NK-92 (cell line): ENCODE data around the gene NEDD4L.

Source experiments
- DNase-seq: peaks from one replicate; lab custom pipeline; 2025; ENCODE audit not compliant: unreplicated experiment; lab: John Stamatoyannopoulos, UW

NEDD4L gene

GRCh38 chr18:58177896-58178470 lies 134.0 kb downstream of the NEDD4L start:
- DNase-seq = no peak

DNA sequence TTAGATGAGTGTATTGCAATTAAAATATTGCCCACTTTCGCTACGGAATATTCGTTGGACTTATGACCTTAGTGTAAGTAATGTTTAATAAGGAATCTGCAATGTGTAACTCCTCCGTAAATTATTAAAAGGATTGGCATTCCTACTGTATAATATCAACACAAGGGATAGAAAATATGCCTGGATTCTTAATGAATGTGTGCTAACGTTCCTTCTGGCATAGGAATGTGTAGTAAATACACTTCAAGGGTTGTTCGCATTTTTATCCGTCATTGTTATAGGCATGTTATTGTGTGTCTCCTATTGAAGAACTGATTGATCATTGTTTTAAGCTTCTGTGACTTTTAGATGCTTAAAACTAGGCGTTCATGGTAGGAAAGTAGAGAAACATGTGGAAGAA lies 134.5 kb downstream of the NEDD4L start:
- DNase-seq = no peak

GRCh38 chr18:58180172-58180571 lies 136.1 kb downstream of the NEDD4L start:
- no peak for DNase-seq

GRCh38 chr18:58180738-58181353 lies 136.8 kb downstream of the NEDD4L start:
- no peak for DNase-seq

- DNase-seq = no peak
These were observed 138.0 kb downstream of the NEDD4L start for GRCh38 chr18:58181988-58182387.

DNA sequence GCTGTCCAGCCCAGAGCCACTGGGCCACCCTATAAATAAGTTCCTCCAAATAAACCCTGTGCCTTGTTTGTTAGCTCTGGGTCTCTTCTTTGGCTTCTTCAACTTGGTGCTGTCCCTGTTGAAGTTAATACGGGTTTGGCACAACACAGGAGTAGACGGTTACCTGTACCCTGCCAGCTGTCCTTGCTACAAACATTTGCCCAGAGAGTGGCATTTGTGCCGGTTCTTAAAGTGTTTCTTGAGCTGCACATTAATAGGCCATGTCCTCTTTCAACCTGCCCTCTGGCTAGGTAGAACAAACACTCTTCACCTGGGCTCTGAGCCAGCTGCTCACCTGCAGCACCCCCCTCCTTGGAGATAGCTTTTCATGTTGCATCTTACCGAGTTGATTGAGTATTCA lies 139.2 kb downstream of the NEDD4L start:
- no peak for DNase-seq

DNA sequence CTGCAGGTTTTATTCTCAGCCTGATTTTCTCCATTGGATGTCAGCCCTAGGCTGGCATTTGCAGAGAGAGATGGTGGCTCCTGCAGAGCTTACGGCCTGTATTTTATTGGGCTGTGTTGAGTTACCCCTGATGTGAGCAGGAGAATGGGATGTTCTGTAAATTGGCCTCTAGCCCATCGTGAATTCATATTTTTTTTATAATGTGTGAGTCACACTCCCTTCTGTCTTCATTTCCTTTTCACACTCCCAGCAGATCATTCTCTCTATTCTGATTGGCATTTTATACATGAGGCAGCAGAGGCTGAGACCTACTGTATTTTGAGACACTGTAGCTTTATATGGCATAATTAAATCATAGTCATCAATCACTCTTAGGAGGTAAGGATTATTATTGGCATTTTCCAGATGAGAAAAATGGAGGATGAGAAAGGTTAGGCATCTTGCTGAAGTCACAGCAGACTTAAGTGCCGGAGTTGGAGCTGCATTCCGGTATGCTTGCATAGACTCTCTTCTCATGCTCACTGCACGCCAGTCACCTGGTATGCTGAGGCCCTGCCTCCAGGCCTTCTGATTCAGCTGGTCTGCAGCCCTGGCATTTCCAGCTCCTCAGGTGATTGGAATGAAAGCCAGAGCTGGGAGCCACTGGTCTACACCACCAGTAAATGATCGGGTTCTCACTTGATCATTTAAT lies 142.4 kb downstream of the NEDD4L start:
- DNase-seq = no peak

GRCh38 chr18:58187674-58188073 lies 143.6 kb downstream of the NEDD4L start:
- no peak for DNase-seq

GRCh38 chr18:58188996-58189395 lies 145.0 kb downstream of the NEDD4L start:
- DNase-seq = no peak

DNA sequence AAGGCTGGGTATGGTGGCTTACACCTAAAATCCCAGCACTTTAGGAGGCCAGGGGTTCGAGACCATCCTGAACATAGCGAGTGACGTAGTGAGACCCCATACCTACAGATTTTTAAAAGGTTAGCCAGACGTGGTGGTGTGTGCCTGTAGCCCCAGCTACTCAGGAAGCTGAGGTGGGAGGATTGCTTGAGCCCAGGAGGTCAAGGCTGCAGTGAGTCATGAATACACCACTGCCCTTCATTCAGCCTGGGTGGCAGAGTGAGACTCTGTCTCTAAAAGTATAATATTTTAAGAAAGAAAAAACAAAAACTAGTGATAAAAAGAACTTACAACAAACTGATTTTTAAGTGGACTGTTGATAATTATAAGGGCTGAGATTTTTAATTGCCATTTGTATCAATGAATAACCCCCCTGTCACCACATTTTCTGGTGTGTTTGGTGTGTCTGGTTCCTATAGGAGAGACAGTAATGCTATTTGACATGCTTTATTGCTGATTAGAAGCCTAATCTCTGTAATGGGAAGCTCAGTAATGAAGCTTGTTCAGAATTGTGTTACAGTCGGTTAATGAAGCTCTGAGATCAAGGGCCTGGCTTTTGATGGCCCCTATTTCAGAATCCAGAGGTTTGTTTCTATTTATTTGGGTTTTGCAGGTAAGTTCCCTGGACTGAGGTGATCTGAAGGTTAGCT lies 147.0 kb downstream of the NEDD4L start:
- DNase-seq = no peak

DNA sequence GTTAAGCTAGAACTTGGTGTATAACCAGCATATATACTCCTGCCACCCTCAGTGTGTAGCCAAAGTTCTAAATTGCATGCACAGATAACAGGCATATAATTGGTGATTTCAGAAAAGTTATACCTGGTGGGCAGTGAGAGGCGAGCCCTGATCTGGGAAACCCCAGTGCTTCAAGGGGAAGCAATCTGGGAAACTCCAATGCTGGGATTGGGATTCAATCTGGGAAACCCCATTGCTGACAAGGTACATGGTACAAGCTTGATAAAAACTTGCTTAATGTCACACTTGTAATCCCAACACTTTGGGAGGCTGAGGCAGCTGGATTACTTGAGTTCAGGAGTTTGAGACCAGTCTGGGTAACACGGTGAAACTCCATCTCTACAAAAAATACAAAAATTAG lies 147.6 kb downstream of the NEDD4L start:
- no peak for DNase-seq

GRCh38 chr18:58192519-58192918 lies 148.5 kb downstream of the NEDD4L start:
- DNase-seq = no peak

DNA sequence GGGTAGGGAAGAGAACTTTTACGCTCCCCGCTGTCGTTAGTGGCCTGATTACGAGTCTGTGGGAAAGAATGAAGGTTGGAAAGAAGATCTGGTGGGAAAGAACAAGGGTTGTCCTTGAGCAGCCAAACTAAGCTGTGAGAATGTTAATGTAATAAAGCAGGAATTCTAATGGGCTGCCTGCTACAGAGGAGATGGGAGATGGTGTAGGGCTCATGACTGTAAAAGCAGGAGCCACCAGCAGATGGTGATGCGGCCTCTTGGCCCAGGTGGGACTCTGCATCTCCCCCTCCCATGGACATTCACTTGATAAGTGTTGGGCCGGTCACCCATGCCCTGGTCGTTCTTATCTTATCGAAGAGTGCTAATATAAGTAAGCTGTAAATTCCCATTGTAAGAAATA lies 150.0 kb downstream of the NEDD4L start:
- DNase-seq = no peak

DNA sequence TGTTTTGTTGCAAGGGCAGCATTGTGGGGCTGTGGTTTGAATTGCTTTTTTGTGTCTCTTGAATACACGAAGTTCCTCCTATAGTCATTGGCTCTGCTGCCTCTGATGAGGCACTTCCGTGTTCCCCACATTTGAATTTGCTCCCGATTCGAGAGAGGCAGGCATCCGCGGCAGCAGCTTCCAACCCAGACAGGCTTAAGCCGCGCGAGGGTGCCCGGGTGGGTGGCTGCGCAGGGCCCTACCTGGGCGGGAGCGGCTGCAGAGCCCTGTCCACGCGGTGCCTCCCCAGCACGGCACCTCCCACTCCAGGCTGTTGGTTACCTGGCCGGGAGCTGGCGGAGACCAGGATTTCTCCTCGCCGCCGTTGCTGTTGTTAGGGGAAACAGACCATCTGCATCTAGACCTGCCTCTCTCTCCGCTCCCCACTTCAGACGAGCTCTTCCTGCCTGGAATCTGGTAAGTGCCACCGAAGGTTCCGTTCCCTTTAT lies 151.3 kb downstream of the NEDD4L start:
- no peak for DNase-seq

DNA sequence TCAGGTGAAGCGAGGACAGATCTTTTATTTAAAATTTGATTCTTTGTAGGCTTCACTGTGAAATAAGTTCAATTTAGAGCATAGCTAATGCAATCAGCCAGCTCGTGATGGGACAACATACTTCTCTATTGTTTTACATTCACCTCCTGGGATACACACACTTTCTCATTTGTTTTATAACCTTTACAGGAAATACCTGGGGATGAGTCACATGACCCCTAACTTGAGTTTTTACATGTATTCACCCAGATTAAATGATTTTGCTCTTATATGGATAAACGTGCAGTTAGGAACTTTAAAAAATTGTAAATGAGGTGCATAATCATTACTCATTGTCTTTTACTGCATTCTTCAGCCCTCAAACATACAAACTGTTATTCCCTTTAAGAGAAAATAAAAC lies 152.1 kb downstream of the NEDD4L start:
- DNase-seq = no peak

- no peak for DNase-seq
These were observed 153.2 kb downstream of the NEDD4L start for GRCh38 chr18:58196881-58197872.

GRCh38 chr18:58201268-58201667 lies 157.2 kb downstream of the NEDD4L start:
- DNase-seq = no peak

- DNase-seq = no peak
These were observed 158.0 kb downstream of the NEDD4L start for GRCh38 chr18:58201733-58202730.

DNA sequence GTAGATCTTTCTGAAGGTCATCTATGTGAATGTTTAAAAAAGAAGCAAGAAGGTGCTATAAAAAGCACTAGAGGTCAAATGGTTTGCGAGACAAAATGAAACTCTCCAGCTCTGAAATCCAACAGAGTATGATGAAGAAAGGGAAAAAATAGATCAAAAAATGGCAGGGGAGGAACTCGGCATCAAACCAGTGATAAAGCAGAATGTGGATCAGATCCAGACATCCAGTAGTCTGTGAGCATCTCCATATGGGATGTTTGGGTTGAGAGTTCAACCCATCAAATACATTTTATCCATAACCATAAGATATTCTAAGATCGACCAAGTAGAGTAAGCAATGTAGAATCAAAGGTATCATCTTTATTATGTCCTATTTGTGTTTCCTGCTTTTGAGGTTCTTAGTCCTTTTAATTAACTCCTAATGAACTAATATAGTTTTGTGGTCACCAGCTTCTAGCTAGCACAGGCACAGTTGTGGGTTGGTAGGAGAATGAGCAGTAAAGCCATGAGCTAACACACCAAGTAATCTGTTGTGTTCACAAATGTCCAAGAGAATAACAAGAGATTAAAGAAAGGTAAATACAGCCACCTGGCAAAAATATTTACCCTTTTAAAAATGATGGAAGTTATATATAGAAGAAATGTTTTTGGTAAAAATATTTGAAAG lies 160.9 kb downstream of the NEDD4L start:
- DNase-seq = no peak
